GM18498 (cell line): ENCODE results near the gene TCF25.
"Not testable (repeated sequence)": the region's sequence is repeated elsewhere in the genome, so short reads cannot be mapped to it uniquely, and the experiment has no call there.

Experiments
- ATAC-seq: cut with Tn5 transposase; IDR thresholded peaks from one replicate; pipeline ENCODE4 v1.9.1; 2021; ENCODE audit warnings: mild to moderate bottlenecking, moderate library complexity; ENCODE audit not compliant: unreplicated experiment

The TCF25 gene

DNA sequence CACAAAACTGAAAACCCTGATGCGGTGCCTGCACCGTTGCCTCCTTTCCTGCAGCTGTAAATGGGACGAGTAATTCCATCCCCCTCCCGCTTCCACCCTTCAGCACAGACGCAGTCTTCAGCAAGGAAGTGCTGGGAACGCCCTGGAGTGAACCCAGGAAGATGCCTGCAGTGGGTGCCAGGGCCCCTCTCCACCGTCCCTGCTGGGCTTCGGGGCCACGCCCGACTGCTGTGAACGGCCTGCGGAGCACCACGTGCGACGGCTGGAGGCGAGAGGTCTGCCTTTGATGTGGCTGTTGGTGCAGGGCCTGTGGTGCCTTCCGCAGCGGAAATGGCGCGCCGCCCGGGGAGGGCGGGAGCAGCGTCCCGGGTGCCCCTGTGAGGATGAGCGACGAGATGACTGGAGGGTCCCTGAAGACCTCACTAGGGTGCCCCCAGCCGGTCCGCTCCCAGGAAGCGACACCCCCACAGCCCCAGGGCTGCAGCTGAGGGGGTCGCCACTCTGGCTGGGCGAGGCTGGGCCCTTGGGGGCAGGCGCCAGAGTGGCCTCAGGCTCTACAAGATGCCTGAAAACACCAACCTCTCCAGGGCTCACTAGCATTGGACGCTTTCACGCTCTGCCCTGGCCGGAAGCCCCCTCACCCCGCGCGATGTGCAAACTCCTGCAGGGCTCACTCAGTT is 44.5 kb downstream of the TCF25 start:
- ATAC-seq, result peak; percentile 75

DNA sequence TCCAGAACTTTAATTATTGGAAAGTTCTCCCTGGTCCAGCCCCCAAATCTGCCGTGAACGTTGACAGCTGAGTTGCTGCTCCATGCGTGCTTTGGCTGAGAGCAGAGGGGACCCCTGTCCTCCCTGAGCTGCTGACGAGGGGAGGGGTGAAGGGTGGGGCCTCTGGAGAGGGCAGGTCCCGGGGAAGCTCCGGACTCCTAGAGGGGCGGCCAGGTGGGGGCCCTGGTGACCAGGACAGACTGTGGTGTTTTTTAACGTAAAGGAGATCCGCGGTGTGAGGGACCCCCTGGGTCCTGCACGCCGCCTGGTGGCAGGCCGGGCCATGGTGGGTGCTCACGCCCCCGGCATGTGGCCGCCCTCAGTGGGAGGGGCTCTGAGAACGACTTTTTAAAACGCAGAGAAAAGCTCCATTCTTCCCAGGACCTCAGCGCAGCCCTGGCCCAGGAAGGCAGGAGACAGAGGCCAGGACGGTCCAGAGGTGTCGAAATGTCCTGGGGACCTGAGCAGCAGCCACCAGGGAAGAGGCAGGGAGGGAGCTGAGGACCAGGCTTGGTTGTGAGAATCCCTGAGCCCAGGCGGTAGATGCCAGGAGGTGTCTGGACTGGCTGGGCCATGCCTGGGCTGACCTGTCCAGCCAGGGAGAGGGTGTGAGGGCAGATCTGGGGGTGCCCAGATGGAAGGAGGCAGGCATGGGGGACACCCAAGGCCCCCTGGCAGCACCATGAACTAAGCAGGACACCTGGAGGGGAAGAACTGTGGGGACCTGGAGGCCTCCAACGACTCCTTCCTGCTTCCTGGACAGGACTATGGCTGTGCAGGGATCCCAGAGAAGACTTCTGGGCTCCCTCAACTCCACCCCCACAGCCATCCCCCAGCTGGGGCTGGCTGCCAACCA is 45.3 kb downstream of the TCF25 start, which contains the start of gene MC1R:
TSS of gene MC1R (plus strand) at position 410 of the 895 bp plus-strand sequence. CDS start at position 807, 397 bp downstream.
- no peak for ATAC-seq

GRCh38 chr16:89919535-89920406 is 46.4 kb downstream of the TCF25 start:
- ATAC-seq, result no peak

- ATAC-seq, result no peak
Observed at GRCh38 chr16:89920723-89921122, 47.3 kb downstream of the TCF25 start.

DNA sequence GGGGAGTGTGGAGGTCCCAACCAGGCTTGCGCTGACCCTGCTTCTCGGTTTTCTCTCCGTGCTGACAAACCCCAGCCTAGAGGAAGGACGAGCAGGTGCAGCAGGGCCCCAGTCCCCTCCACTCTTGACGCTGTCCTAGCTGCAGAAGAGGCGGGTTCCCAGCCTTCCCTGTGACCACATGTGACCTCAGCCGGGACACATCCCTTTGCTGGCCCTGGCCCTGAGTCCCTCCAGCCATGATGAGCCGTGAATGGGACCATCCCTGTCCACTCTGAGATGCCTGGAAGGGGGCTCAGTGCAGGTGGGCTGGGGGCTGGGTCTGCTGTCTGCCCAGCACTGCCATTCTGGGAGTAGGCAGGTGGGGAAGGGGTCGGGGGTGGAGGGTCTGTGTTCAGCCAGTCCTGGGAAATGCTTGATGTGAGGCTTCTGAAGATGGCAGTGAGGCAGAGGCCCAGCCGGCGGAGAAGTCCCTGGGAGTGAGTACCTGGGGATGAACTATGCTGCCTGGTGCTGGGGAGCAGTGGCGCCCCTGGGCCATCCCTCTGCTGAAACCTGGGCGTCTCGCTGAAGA is 47.8 kb downstream of the TCF25 start:
- ATAC-seq, result no peak

DNA sequence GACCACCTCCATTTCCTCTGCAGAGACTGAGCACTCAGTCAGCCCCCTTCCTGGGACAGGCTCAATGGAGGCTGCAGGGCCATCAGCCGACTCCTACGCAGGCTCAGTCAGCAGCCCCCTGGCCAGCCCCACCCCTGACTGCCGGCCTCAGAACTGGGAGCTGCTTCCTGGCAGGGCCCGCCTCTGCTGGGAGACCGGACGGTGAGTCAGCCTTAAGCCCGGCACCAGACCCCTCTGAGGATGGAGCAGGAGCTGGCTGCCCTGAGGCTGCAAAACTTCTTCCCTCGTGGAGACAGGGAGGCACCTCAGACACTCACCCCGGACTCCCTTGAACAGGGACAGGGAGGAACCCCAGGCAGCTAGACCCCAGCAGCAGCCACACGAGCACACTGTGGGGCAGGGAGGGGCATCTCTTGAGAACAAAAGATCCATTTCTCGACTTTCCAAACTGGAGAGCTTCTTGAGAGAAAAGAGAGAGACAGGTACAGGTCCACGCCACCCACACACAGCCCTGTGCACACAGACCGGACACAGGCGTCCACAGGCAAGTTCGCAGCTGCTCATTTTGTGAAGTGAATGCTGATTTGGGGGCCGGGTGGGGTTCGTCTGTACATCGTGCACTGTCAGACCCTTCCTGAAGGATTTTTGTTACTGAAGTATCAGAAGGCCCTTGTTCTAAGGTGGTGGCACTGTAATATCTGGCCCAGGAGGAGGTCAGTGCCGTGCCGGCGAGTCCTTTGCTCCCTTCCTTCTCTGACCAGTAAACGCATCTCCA is 48.5 kb downstream of the TCF25 start:
- ATAC-seq, result no peak

DNA sequence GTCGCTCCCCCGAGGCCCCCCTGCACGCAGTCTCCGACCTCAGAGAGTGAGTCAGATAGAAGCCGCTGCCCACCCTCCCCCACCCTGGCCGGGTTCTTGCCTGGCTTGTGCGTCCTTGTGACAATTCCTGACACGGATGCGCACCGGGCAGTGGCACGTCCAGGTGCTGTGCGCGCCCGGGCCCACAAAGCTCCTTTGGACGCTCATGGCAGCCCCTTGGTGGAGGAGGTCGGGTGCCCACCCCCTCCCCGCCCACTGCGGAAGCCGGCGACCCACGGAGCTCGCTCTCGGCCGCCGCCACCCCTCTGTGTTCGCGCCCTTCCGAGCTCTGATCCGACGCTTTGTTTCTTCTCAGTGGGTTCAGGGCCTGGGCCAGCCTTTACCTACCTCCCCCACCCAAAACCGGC is 49.1 kb downstream of the TCF25 start:
- ATAC-seq, result no peak

DNA sequence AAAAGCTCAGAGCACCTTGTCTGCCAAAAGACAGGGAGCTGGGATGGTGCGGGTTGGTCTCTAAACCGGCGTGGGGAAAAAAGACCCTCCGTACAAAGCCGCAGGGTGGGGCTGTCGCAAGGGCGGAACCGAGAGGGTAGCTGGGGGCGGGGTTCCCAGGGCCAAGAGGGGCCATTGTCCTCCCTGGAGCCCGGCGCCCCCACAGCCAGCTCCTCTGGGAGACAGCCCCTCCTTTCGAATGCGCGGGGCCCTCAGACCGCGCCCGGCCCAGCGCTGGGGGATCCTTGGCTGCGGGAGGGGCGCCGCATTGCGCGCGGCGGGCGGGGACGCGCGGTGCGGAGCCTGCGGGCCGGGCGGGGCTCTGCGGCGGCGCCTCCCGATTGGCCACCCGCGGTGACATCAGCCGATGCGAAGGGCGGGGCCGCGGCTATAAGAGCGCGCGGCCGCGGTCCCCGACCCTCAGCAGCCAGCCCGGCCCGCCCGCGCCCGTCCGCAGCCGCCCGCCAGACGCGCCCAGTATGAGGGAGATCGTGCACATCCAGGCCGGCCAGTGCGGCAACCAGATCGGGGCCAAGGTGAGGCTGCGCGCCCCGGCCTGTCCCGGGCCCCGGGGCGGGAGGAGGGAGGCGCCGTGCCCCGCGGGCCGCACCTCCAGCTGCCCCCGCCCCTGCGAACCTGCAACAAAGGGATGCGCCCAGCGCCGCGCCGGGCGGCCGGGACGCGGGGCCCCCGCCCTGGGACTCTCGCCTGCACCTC is 49.7 kb downstream of the TCF25 start, which contains the start of gene TUBB3:
TSS of gene TUBB3 (plus strand) at position 459 of the 756 bp plus-strand sequence. CDS start at position 519, 60 bp downstream.
- ATAC-seq, result peak; percentile 32

DNA sequence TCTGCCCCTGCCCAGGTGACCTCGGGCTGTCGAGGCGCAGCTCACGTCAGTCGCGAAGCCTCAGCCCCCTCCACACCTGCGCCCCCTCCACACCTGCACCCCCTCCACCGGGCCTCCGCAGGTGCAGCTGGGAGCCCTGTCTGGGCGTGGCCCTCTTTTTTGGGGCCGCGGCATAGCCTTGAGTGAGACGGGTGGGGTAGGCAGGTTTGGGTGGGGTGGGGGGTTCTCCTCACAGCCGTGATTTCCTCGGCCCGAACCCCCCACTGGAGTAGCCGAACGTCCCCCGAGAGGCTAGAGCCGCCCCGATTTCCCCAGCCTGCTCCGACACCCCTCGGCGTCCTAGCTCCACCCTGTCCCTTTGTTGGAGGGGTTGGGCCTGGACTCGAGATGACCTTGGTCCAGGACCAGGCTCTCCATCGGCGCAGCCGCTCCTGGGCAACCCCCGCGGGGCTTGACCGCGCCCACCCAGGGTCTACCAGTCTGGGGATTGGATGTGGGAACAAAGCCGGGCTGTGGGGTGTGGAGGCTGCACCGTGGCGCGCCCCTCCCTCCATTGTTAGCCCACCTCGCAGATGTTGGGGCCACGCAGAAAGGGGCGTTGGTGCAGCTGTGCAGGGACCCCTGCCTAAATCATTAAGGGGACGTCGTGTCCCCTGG is 50.4 kb downstream of the TCF25 start:
- no peak for ATAC-seq

DNA sequence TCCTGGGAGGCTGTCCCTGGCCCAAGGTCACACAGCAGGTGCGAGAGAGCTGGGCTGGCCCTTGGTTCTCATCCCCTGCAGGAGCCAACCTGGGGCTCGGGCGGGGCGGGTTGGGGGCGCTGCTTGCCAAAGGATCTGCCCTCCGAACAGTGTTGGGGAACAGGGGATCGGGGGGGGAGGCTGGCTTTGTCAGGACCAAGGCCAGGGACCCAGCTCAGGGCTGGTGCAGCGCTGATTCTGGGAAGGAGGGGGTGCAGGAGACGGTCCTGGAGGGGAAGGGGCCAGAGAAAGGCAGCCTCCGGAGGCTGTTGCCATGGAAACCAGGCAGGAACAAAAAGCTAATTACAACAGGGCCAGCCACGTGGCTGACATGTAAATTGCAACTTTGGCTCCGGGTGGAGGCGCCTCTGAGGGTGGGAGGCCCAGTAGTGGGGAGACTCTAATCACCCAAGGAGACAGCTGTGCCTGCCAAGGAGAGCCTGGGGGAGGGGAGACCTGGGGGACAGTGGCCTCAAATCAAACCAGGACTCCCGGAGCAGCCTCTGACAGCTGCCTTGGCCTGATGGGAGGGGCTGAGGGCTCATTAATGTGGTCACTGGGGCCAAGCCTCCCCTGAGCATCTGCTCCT is 51.0 kb downstream of the TCF25 start:
- no peak for ATAC-seq

DNA sequence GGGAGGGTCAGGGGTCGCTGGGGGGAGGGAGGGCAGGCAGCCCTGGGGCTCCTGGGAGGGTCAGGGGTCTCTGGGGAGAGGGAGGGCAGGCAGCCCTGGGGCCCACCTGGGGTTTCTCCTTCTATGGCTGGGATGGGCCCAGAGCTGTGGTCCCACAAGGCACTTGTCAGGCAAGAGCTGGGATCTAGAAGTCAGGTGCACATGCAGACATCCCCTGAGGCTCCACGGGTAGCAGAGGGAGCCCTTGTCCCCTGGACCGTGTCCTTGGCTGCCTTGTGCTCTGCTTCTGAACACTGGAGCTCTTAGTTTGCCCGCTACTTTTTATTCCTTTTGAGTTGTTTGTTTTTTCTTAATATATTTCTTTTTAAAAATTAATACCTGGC is 51.5 kb downstream of the TCF25 start:
- ATAC-seq, result no peak

GRCh38 chr16:89925596-89926079 is 52.2 kb downstream of the TCF25 start:
- ATAC-seq, result no peak

- ATAC-seq, result no peak
Observed at GRCh38 chr16:89931305-89931896, 58.0 kb downstream of the TCF25 start.

GRCh38 chr16:89931964-89932363 is 58.6 kb downstream of the TCF25 start:
- no peak for ATAC-seq

DNA sequence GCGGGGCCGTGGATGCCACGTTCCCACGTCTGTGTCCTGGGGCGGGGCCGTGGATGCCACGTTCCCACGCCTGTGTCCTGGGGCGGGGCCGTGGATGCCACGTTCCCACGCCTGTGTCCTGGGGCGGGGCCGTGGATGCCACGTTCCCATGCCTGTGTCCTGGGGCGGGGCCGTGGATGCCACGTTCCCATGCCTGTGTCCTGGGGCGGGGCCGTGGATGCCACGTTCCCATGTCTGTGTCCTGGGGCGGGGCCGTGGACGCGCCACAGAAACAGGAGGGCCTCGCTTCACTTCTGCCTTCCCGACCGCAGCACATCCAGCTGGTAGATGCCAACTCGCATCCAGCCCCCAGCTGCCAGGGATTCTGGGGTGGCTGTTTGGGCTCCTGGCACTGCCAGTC is 60.6 kb downstream of the TCF25 start:
- not testable (repeated sequence) for ATAC-seq

DNA sequence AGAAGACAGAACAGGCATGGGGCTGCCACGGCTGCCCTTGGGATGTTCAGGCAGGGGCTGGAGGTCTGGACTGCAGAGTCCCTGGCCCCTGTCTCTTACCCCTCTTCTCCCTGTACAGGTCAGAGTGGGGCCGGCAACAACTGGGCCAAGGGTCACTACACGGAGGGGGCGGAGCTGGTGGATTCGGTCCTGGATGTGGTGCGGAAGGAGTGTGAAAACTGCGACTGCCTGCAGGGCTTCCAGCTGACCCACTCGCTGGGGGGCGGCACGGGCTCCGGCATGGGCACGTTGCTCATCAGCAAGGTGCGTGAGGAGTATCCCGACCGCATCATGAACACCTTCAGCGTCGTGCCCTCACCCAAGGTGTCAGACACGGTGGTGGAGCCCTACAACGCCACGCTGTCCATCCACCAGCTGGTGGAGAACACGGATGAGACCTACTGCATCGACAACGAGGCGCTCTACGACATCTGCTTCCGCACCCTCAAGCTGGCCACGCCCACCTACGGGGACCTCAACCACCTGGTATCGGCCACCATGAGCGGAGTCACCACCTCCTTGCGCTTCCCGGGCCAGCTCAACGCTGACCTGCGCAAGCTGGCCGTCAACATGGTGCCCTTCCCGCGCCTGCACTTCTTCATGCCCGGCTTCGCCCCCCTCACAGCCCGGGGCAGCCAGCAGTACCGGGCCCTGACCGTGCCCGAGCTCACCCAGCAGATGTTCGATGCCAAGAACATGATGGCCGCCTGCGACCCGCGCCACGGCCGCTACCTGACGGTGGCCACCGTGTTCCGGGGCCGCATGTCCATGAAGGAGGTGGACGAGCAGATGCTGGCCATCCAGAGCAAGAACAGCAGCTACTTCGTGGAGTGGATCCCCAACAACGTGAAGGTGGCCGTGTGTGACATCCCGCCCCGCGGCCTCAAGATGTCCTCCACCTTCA is 61.5 kb downstream of the TCF25 start:
- no peak for ATAC-seq

DNA sequence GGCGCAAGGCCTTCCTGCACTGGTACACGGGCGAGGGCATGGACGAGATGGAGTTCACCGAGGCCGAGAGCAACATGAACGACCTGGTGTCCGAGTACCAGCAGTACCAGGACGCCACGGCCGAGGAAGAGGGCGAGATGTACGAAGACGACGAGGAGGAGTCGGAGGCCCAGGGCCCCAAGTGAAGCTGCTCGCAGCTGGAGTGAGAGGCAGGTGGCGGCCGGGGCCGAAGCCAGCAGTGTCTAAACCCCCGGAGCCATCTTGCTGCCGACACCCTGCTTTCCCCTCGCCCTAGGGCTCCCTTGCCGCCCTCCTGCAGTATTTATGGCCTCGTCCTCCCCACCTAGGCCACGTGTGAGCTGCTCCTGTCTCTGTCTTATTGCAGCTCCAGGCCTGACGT is 62.2 kb downstream of the TCF25 start:
- not testable (repeated sequence) for ATAC-seq
